Measurements from ENCODE around the gene ERVW-1.

ERVW-1 gene

GRCh38 chr7:92432299-92432946 is 45.3 kb downstream of the ERVW-1 start:
- TF ChIP-seq CTCF (conservative IDR thresholded peaks at IDR 0.05), result no peak
- no peak for TF ChIP-seq ZFX (IDR thresholded peaks at IDR 0.05)
- H3K27ac ChIP-seq, result no peak overlapping the region

GRCh38 chr7:92427193-92427592 is 50.6 kb downstream of the ERVW-1 start:
- no peak for TF ChIP-seq CTCF (conservative IDR thresholded peaks at IDR 0.05)
- TF ChIP-seq ZFX (IDR thresholded peaks at IDR 0.05), result no peak
- no peak overlapping the region for H3K27ac ChIP-seq

- no peak overlapping the region for H3K27ac ChIP-seq
- TF ChIP-seq CTCF (conservative IDR thresholded peaks at IDR 0.05) (no peak), ZFX (IDR thresholded peaks at IDR 0.05) (no peak)
These were observed 52.3 kb downstream of the ERVW-1 start for GRCh38 chr7:92425311-92425947.

GRCh38 chr7:92423710-92424131 is 54.0 kb downstream of the ERVW-1 start:
- TF ChIP-seq ZFX (IDR thresholded peaks at IDR 0.05) (no peak), CTCF (conservative IDR thresholded peaks at IDR 0.05) (no peak)
- H3K27ac ChIP-seq, result no peak overlapping the region

- no peak overlapping the region for H3K27ac ChIP-seq
- TF ChIP-seq ZFX (IDR thresholded peaks at IDR 0.05) (no peak), CTCF (conservative IDR thresholded peaks at IDR 0.05) (no peak)
These were observed 54.8 kb downstream of the ERVW-1 start for GRCh38 chr7:92422926-92423325.

GRCh38 chr7:92421676-92422435 is 55.9 kb downstream of the ERVW-1 start:
- H3K27ac ChIP-seq, result peak overlapping the region; percentile 28
- TF ChIP-seq CTCF (conservative IDR thresholded peaks at IDR 0.05) (no peak), ZFX (IDR thresholded peaks at IDR 0.05) (no peak)

Measured in C4-2B (cell line).